ENCODE data around the gene ASB4.

GRCh38 chr7:95577137-95577536 is 91.4 kb downstream of the ASB4 start:
- TF ChIP-seq, protein P1, sequence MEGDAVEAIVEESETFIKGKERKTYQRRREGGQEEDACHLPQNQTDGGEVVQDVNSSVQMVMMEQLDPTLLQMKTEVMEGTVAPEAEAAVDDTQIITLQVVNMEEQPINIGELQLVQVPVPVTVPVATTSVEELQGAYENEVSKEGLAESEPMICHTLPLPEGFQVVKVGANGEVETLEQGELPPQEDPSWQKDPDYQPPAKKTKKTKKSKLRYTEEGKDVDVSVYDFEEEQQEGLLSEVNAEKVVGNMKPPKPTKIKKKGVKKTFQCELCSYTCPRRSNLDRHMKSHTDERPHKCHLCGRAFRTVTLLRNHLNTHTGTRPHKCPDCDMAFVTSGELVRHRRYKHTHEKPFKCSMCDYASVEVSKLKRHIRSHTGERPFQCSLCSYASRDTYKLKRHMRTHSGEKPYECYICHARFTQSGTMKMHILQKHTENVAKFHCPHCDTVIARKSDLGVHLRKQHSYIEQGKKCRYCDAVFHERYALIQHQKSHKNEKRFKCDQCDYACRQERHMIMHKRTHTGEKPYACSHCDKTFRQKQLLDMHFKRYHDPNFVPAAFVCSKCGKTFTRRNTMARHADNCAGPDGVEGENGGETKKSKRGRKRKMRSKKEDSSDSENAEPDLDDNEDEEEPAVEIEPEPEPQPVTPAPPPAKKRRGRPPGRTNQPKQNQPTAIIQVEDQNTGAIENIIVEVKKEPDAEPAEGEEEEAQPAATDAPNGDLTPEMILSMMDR (conservative IDR thresholded peaks at IDR 0.05; ENCODE audit: low read depth, low read length) = no peak
- TF ChIP-seq EZH2phosphoT487 (IDR thresholded peaks at IDR 0.05; ENCODE audit: borderline replicate concordance, low read length) = no peak

All from PC-3 (cell line).